ENCODE measurements around the gene MYLK2. TPM values are rescaled to one million over a fixed set of nuclear protein-coding genes. Genes with fewer than 3 reads are reported as not detected.

The MYLK2 gene
- total RNA-seq = 2.5 TPM

GRCh38 chr20:31819083-31819784, at the start of gene MYLK2:
TSS of gene MYLK2 (plus strand) at chr20:31819356. CDS start at chr20:31819581, 225 bp downstream.

GRCh38 chr20:31845300-31845863, 26.2 kb downstream of the MYLK2 start, which contains the start of gene FOXS1:
TSS of gene FOXS1 (minus strand) at chr20:31845604. CDS start at chr20:31845542, 62 bp downstream.

GRCh38 chr20:31869942-31870725, 51.0 kb downstream of the MYLK2 start, which contains the start of the genes DUSP15 and TTLL9:
TSS of gene DUSP15 (minus strand) at chr20:31870527. CDS start at chr20:31870337, 190 bp downstream.
TSS of gene TTLL9 (plus strand) at chr20:31870634. CDS start at chr20:31871127, 493 bp downstream.

Other genes with a start within 250 kb of the MYLK2 start
- 143 TPM for gene ID1, start 214.1 kb upstream of the MYLK2 start, total RNA-seq
- 3.2 TPM for gene COX4I2, start 181.4 kb upstream of the MYLK2 start, total RNA-seq
- gene BCL2L1, start 96.5 kb upstream of the MYLK2 start, total RNA-seq = 133 TPM
- gene TPX2, start 80.1 kb upstream of the MYLK2 start, total RNA-seq = 20.2 TPM
- gene FOXS1, start 26.2 kb downstream of the MYLK2 start, total RNA-seq = 2.3 TPM
- 9.0 TPM for gene DUSP15, start 51.2 kb downstream of the MYLK2 start, total RNA-seq
- 1.4 TPM for gene TTLL9, start 51.3 kb downstream of the MYLK2 start, total RNA-seq
- 9.5 TPM for gene PDRG1, start 132.7 kb downstream of the MYLK2 start, total RNA-seq
- gene XKR7, start 148.8 kb downstream of the MYLK2 start, total RNA-seq = 8.2 TPM
- gene CCM2L, start 191.1 kb downstream of the MYLK2 start, total RNA-seq = 4.8 TPM
- gene HCK, start 232.9 kb downstream of the MYLK2 start, total RNA-seq = 4.9 TPM